ENCODE results near the gene DAAM2. TPM values are rescaled to one million over a fixed set of nuclear protein-coding genes. Genes with fewer than 3 reads are reported as not detected.

Gene DAAM2
- total and polyA plus RNA-seq, 4 donors: 1.9 to 17.0 (median 4.4) TPM

DNA sequence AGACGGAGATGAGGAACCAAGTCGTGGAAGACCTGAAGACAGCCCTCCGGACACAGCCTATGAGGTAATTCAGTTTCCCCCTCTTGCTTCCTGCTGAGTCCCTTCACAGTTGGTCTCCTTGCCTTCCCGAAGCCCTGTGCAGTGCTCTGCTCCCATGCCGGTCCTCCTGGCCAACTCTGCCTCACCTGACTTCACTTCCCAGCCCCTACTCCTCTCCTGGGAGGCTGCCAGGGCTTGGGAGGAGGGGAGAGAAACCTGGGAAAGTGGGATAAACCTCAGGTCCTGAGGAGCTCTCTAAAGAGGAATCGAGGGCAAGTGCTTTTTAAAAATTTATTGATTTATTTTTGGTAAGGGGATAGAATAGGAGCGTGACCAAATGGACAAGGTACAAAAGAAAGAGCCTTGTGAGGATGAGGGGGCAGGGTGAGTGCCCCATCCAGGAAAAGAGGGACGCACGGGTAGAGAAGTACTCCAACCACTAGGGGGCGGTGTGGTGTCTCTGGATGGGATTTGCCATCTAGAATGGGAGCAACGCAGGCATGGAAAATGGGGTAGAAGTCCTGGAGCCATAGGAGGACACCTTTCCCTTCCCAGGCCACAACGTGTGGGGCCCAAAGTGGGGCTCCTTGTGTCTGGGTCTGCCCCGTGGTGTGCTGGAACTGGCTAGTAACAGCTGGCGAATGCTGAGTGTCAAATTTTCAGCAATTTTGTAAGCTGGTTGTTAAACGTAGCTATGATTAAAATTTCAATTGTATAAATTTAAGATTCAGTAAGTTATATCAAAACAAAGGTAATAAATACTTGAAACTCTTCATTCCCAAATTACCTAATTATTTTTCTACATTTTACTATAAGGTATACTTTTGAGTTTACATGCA, 73.1 kb downstream of the DAAM2 start:
- no peaks in the 10 kb centered on the region for H3K9me3 ChIP-seq (ENCODE audit: control insufficient read depth in 4 of 4, low read length in 3 of 4)
- no peaks in the 10 kb centered on the region for H3K27me3 ChIP-seq (ENCODE audit: control insufficient read depth in 4 of 4, insufficient read depth in 4 of 4, low read length in 3 of 4)
- H3K4me3 ChIP-seq (ENCODE audit: low read depth in 1 of 3, low read length in 3 of 3): no peak overlapping the region
- H3K27ac ChIP-seq (ENCODE audit: low read depth in 1 of 2, low read length in 2 of 2): no peak overlapping the region
- H3K9ac ChIP-seq (ENCODE audit: low read depth in 1 of 2, low read length in 2 of 2): no peak overlapping the region
- peak; percentile 79 to 88 for TF ChIP-seq RAD21 (IDR thresholded peaks at IDR 0.05)
- TF ChIP-seq, protein P1, sequence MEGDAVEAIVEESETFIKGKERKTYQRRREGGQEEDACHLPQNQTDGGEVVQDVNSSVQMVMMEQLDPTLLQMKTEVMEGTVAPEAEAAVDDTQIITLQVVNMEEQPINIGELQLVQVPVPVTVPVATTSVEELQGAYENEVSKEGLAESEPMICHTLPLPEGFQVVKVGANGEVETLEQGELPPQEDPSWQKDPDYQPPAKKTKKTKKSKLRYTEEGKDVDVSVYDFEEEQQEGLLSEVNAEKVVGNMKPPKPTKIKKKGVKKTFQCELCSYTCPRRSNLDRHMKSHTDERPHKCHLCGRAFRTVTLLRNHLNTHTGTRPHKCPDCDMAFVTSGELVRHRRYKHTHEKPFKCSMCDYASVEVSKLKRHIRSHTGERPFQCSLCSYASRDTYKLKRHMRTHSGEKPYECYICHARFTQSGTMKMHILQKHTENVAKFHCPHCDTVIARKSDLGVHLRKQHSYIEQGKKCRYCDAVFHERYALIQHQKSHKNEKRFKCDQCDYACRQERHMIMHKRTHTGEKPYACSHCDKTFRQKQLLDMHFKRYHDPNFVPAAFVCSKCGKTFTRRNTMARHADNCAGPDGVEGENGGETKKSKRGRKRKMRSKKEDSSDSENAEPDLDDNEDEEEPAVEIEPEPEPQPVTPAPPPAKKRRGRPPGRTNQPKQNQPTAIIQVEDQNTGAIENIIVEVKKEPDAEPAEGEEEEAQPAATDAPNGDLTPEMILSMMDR (IDR thresholded peaks at IDR 0.05; ENCODE audit: low read depth, low read length, missing input control): peak; percentile 69
- TF ChIP-seq GABPA (IDR thresholded peaks at IDR 0.05 in 1 of 2, conservative IDR thresholded peaks at IDR 0.05 in 1 of 2): no peak
- DNase-seq (ENCODE audit: low spot score): peak; percentile 70
- WGBS: 50% methylated on average over 15 of the region's 15 CpGs
- H3K36me3 ChIP-seq (ENCODE audit: control insufficient read depth in 4 of 4, insufficient read depth in 3 of 4, low read depth in 1 of 4, low read length in 3 of 4): peaks cover 0 to 5% (median 2%) of the 10 kb centered on the region in 4 donors
- no peaks in the 10 kb centered on the region for H3K4me1 ChIP-seq (ENCODE audit: control insufficient read depth in 4 of 4, insufficient read depth in 4 of 4, low read length in 3 of 4)

DNA sequence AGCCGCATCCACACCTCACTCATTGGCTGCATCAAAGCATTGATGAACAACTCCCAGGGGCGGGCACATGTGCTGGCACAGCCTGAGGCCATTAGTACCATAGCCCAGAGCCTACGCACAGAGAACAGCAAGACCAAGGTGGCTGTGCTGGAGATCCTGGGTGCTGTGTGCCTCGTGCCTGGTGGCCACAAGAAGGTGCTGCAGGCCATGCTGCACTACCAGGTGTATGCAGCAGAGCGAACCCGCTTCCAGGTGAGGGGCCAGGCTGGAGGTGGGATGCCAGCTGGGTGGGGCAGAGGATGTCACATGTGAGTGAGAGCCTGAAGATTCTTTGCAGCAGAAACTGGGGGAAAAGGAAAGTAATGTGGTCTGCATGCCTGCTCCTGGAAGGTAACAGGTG, 75.4 kb downstream of the DAAM2 start:
- 86% methylated on average over 6 of the region's 6 CpGs for WGBS
- TF ChIP-seq TAF1 (conservative IDR thresholded peaks at IDR 0.05) (no peak), HNF4G (IDR thresholded peaks at IDR 0.05) (no peak), SP1 (IDR thresholded peaks at IDR 0.05) (no peak), JUND (IDR thresholded peaks at IDR 0.05) (no peak), NR2F2 (IDR thresholded peaks at IDR 0.05) (no peak), EGR1 (IDR thresholded peaks at IDR 0.05; ENCODE audit: low read depth in 2 of 2) (no peak), RAD21 (IDR thresholded peaks at IDR 0.05) (peak in 1 of 2 donors; percentile 25), YY1 (IDR thresholded peaks at IDR 0.05) (no peak), HNF4A (conservative IDR thresholded peaks at IDR 0.05) (no peak), FOXA1 (IDR thresholded peaks at IDR 0.05) (no peak), RXRA (IDR thresholded peaks at IDR 0.05) (no peak), FOXA2 (IDR thresholded peaks at IDR 0.05) (no peak), GABPA (IDR thresholded peaks at IDR 0.05 in 1 of 2, conservative IDR thresholded peaks at IDR 0.05 in 1 of 2) (no peak)
- TF ChIP-seq, protein P2, sequence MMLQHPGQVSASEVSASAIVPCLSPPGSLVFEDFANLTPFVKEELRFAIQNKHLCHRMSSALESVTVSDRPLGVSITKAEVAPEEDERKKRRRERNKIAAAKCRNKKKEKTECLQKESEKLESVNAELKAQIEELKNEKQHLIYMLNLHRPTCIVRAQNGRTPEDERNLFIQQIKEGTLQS (IDR thresholded peaks at IDR 0.05): no peak
- TF ChIP-seq, protein P3, sequence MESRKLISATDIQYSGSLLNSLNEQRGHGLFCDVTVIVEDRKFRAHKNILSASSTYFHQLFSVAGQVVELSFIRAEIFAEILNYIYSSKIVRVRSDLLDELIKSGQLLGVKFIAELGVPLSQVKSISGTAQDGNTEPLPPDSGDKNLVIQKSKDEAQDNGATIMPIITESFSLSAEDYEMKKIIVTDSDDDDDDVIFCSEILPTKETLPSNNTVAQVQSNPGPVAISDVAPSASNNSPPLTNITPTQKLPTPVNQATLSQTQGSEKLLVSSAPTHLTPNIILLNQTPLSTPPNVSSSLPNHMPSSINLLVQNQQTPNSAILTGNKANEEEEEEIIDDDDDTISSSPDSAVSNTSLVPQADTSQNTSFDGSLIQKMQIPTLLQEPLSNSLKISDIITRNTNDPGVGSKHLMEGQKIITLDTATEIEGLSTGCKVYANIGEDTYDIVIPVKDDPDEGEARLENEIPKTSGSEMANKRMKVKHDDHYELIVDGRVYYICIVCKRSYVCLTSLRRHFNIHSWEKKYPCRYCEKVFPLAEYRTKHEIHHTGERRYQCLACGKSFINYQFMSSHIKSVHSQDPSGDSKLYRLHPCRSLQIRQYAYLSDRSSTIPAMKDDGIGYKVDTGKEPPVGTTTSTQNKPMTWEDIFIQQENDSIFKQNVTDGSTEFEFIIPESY (IDR thresholded peaks at IDR 0.05): no peak
- TF ChIP-seq, protein P1 (IDR thresholded peaks at IDR 0.05; ENCODE audit: low read depth, low read length, missing input control): peak; percentile 9
- TF ChIP-seq, protein P4, sequence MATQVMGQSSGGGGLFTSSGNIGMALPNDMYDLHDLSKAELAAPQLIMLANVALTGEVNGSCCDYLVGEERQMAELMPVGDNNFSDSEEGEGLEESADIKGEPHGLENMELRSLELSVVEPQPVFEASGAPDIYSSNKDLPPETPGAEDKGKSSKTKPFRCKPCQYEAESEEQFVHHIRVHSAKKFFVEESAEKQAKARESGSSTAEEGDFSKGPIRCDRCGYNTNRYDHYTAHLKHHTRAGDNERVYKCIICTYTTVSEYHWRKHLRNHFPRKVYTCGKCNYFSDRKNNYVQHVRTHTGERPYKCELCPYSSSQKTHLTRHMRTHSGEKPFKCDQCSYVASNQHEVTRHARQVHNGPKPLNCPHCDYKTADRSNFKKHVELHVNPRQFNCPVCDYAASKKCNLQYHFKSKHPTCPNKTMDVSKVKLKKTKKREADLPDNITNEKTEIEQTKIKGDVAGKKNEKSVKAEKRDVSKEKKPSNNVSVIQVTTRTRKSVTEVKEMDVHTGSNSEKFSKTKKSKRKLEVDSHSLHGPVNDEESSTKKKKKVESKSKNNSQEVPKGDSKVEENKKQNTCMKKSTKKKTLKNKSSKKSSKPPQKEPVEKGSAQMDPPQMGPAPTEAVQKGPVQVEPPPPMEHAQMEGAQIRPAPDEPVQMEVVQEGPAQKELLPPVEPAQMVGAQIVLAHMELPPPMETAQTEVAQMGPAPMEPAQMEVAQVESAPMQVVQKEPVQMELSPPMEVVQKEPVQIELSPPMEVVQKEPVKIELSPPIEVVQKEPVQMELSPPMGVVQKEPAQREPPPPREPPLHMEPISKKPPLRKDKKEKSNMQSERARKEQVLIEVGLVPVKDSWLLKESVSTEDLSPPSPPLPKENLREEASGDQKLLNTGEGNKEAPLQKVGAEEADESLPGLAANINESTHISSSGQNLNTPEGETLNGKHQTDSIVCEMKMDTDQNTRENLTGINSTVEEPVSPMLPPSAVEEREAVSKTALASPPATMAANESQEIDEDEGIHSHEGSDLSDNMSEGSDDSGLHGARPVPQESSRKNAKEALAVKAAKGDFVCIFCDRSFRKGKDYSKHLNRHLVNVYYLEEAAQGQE (IDR thresholded peaks at IDR 0.05): no peak
- H3K27ac ChIP-seq (ENCODE audit: low read depth in 1 of 2, low read length in 2 of 2): no peak overlapping the region
- no peaks in the 10 kb centered on the region for H3K27me3 ChIP-seq (ENCODE audit: control insufficient read depth in 4 of 4, insufficient read depth in 4 of 4, low read length in 3 of 4)
- H3K4me3 ChIP-seq (ENCODE audit: low read depth in 1 of 3, low read length in 3 of 3): no peak overlapping the region
- DNase-seq (ENCODE audit: low spot score): no peak
- no peaks in the 10 kb centered on the region for H3K9me3 ChIP-seq (ENCODE audit: control insufficient read depth in 4 of 4, low read length in 3 of 4)
- peaks cover 0 to 5% (median 2%) of the 10 kb centered on the region in 4 donors for H3K36me3 ChIP-seq (ENCODE audit: control insufficient read depth in 4 of 4, insufficient read depth in 3 of 4, low read depth in 1 of 4, low read length in 3 of 4)
- H3K4me1 ChIP-seq (ENCODE audit: control insufficient read depth in 4 of 4, insufficient read depth in 4 of 4, low read length in 3 of 4): no peaks in the 10 kb centered on the region
- H3K9ac ChIP-seq (ENCODE audit: low read depth in 1 of 2, low read length in 2 of 2): no peak overlapping the region

All from liver (tissue), 9 donors.